ENCODE results near the gene LOX. TPM values are rescaled to one million over a fixed set of nuclear protein-coding genes. Genes with fewer than 3 reads are reported as not detected.

LOX gene
- polyA plus RNA-seq, 1 donor from 2014 or later, result 0.52 TPM

GRCh38 chr5:122019919-122020590 lies 58.0 kb downstream of the LOX start:
- H3K36me3 ChIP-seq (ENCODE audit: insufficient read depth, low read length), result no peaks in the 10 kb centered on the region
- no peak overlapping the region for H3K27ac ChIP-seq (ENCODE audit: low read length)
- TF ChIP-seq TAF1 (IDR thresholded peaks at IDR 0.05; ENCODE audit: low read depth) (no peak), EZH2 (IDR thresholded peaks at IDR 0.05; ENCODE audit: borderline replicate concordance, insufficient read depth, low read length, poor library complexity, severe bottlenecking) (no peak), MXI1 (conservative IDR thresholded peaks at IDR 0.05; ENCODE audit: poor library complexity, severe bottlenecking) (no peak), EP300 (conservative IDR thresholded peaks at IDR 0.05; ENCODE audit: poor library complexity, severe bottlenecking) (no peak), POLR2AphosphoS5 (IDR thresholded peaks at IDR 0.05) (no peak), REST (IDR thresholded peaks at IDR 0.05; ENCODE audit: borderline replicate concordance) (no peak), SMC3 (conservative IDR thresholded peaks at IDR 0.05; ENCODE audit: poor library complexity) (no peak), RAD21 (conservative IDR thresholded peaks at IDR 0.05) (no peak)
- TF ChIP-seq, protein P1, sequence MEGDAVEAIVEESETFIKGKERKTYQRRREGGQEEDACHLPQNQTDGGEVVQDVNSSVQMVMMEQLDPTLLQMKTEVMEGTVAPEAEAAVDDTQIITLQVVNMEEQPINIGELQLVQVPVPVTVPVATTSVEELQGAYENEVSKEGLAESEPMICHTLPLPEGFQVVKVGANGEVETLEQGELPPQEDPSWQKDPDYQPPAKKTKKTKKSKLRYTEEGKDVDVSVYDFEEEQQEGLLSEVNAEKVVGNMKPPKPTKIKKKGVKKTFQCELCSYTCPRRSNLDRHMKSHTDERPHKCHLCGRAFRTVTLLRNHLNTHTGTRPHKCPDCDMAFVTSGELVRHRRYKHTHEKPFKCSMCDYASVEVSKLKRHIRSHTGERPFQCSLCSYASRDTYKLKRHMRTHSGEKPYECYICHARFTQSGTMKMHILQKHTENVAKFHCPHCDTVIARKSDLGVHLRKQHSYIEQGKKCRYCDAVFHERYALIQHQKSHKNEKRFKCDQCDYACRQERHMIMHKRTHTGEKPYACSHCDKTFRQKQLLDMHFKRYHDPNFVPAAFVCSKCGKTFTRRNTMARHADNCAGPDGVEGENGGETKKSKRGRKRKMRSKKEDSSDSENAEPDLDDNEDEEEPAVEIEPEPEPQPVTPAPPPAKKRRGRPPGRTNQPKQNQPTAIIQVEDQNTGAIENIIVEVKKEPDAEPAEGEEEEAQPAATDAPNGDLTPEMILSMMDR (IDR thresholded peaks at IDR 0.05; ENCODE audit: poor library complexity, severe bottlenecking), result no peak
- no peaks in the 10 kb centered on the region for H3K79me2 ChIP-seq (replicated peaks; ENCODE audit: insufficient read depth, low read length)
- H4K20me1 ChIP-seq (ENCODE audit: insufficient read depth), result no peaks in the 10 kb centered on the region
- H3K9me3 ChIP-seq (ENCODE audit: low read length), result no peaks in the 10 kb centered on the region
- no peak overlapping the region for H3K9ac ChIP-seq (ENCODE audit: low read length)
- no peaks in the 10 kb centered on the region for H3F3A ChIP-seq (ENCODE audit: insufficient read depth, low read length, poor library complexity, severe bottlenecking)
- no peak overlapping the region for H3K4me3 ChIP-seq (ENCODE audit: low read length)
- no peaks in the 10 kb centered on the region for H3K27me3 ChIP-seq (ENCODE audit: insufficient read depth, low read depth, low read length)
- H2AFZ ChIP-seq (ENCODE audit: low read depth, low read length), result no peak overlapping the region
- H3K4me2 ChIP-seq (ENCODE audit: low read length), result no peak overlapping the region
- H3K9me2 ChIP-seq (ENCODE audit: insufficient read depth, low read length), result no peaks in the 10 kb centered on the region

GRCh38 chr5:122015471-122015870 lies 62.6 kb downstream of the LOX start:
- H3K9me3 ChIP-seq (ENCODE audit: low read length), result no peaks in the 10 kb centered on the region
- H3F3A ChIP-seq (ENCODE audit: insufficient read depth, low read length, poor library complexity, severe bottlenecking), result no peaks in the 10 kb centered on the region
- H3K36me3 ChIP-seq (ENCODE audit: insufficient read depth, low read length), result no peaks in the 10 kb centered on the region
- H4K20me1 ChIP-seq (ENCODE audit: insufficient read depth), result no peaks in the 10 kb centered on the region
- no peak overlapping the region for H3K27ac ChIP-seq (ENCODE audit: low read length)
- no peaks in the 10 kb centered on the region for H3K9me2 ChIP-seq (ENCODE audit: insufficient read depth, low read length)
- no peak overlapping the region for H3K4me2 ChIP-seq (ENCODE audit: low read length)
- no peak overlapping the region for H3K4me3 ChIP-seq (ENCODE audit: low read length)
- no peak overlapping the region for H3K9ac ChIP-seq (ENCODE audit: low read length)
- no peaks in the 10 kb centered on the region for H3K79me2 ChIP-seq (replicated peaks; ENCODE audit: insufficient read depth, low read length)
- H2AFZ ChIP-seq (ENCODE audit: low read depth, low read length), result no peak overlapping the region
- TF ChIP-seq EZH2 (IDR thresholded peaks at IDR 0.05; ENCODE audit: borderline replicate concordance, insufficient read depth, low read length, poor library complexity, severe bottlenecking), result no peak
- no peak for TF ChIP-seq REST (IDR thresholded peaks at IDR 0.05; ENCODE audit: borderline replicate concordance)
- no peak for TF ChIP-seq MXI1 (conservative IDR thresholded peaks at IDR 0.05; ENCODE audit: poor library complexity, severe bottlenecking)
- no peak for TF ChIP-seq EP300 (conservative IDR thresholded peaks at IDR 0.05; ENCODE audit: poor library complexity, severe bottlenecking)
- no peak for TF ChIP-seq TAF1 (IDR thresholded peaks at IDR 0.05; ENCODE audit: low read depth)
- TF ChIP-seq, protein P1 (IDR thresholded peaks at IDR 0.05; ENCODE audit: poor library complexity, severe bottlenecking), result no peak
- no peaks in the 10 kb centered on the region for H3K27me3 ChIP-seq (ENCODE audit: insufficient read depth, low read depth, low read length)

Data from neural cell (in vitro differentiated cells).